ENCODE results near the gene MAP3K4. TPM values are rescaled to one million over a fixed set of nuclear protein-coding genes. Genes with fewer than 3 reads are reported as not detected.

Gene MAP3K4
- total RNA-seq, 2 experiments from 2014 or later: 45.4 to 51.0 TPM

- POLR2A ChIA-PET: no interaction called here
- CTCF ChIA-PET: no interaction called here
Measured at GRCh38 chr6:161031721-161032495, 40.3 kb downstream of the MAP3K4 start.

- ChIA-PET CTCF (no interaction called here), POLR2A (no interaction called here)
Measured at GRCh38 chr6:161033667-161034066, 42.1 kb downstream of the MAP3K4 start.

DNA sequence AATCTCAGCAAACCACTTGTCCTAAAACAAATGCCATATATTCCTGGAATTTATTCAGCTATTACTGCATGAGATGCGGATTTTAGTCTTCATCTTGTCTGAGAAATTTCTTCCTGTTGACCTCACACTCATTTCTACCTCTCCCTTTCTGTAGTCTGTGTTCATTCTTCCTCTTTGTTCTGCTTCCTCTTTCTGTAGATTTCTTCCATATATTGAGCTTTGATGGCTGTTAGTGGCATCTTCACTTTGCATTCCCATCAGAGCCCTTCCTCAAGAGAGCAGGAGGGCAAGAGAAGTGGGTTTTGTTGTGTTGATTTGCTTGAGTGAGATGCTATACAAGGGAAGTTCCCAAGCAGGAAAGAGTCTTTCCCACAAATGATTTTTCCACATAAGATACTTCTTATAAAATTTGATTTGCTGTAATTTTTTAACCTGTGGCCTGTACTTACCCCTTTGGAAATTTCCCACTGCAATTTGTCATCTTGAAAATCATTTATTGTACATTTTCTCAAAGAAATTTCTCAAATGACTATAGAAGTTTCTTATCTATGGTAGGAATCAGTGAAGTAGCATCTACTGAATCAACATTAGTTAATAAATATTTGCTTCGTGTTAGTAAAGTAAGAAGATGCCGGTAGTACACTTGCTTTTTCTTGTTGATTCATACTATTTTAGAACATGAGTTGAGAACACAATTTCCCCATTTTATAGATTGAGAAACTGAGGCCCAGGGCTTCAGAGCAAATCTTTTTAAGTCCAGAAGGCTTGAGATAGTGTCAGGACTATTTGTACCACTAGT lies 43.8 kb downstream of the MAP3K4 start:
- ChIA-PET CTCF (no interaction called here), POLR2A (no interaction called here)

DNA sequence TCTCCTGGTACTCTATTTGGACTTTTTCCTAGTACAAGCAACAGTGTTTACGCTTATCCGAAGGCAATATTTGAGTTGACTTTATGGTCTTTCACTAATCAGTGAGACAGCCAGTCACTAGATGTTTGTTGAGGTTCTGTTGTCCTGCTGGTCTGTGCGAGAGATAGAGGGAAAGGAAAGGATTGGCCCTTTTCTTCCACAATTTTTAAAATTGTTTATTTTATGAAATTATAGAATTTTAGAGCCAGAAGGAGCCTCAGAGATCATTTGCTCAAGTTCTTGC lies 44.4 kb downstream of the MAP3K4 start:
- ChIA-PET CTCF (no interaction called here), POLR2A (no interaction called here)

DNA sequence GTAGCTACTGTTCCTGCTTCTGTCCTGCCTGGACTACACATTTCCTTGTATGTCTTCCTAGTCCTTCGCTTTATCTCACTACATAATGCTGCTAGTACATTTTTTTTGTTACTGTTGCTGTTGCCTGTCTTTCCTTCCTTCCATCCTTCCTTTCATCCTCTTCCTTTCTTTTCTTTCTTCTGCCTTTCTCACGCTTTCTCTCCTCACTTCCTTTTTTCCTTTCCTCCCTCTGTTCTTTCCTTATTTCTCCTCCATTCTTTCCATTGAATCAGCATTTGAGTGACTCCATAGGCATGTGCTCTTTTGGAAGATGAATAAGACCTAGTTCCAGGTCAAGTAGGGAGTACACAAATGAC lies 46.3 kb downstream of the MAP3K4 start:
- CTCF ChIA-PET: no interaction called here
- POLR2A ChIA-PET: no interaction called here

DNA sequence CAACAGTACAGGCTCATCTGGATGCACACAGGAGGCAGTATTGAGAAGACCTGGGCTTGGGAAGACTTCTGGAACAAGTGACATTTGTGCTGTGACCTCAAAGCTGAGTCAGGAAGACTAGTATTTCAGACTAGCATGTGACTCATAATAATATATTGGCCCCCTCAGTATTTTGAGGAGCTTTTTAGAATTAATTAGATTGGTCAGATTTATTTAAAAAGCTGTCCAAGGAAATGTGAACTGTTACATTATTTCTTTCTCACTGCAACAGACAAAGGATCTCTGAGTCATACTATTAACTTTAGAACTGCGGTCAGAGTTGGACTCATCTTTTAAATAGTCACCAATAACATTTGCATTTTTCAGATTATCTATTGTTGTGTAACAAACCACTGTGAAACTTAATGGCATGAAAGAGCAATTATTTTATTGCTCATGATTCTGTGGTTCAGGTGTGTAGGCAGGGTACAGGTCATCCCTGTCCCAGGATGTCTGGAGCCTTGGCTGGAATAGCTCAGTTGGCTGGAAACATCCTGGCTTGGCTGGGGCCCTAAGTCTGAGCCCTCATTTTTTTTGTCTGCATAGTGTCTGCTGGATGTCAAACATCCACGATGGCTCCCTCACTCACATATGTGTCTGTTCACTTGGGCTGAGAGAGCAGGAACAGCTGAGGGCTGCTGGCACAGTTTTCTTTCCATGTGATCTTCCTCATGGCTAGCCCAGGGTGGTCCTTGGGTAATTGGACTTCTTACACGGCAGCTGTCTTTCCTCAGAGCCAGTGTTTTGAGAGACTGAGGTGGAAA lies 46.9 kb downstream of the MAP3K4 start:
- CTCF ChIA-PET: no interaction called here
- POLR2A ChIA-PET: no interaction called here

DNA sequence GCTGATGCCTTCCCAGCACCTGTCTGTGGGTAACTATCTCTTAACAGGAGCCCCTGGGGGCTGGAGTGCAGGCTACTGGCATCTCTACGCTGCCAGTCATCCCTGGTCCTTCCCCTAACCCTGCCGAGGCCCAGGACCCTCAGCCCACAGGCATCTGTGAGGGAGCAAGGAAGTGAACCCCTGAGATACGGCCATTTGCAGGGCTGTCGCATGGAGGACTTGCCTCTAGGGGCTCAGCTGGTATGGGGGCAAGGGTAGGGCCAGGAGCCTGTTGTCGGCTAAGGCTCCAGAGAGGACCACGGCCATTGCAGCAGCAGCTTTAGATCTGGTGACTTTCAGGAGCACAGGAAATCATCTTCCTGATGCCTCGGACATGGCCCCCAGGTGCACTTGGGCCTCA lies 49.7 kb downstream of the MAP3K4 start:
- ChIA-PET CTCF (no interaction called here), POLR2A (no interaction called here)

DNA sequence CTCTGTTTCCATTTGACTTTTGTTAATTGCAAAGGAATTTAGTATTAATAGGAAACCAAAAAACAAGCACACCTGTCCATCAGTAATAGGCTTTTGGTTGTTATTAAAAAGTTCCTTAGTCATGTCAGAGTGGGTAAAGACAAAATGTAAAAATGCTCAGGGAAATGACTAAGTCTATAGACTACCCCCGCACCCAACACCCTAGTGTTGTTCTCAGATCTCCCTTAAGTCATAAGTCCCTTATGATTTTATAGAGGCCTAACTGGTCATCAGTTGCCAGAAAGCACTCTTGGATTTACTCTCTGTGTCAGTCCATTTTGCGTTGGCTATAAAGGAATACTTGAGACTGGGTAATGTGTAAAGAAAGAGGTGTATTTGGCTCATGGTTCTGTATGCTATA lies 52.8 kb downstream of the MAP3K4 start:
- CTCF ChIA-PET: interaction anchor here (0.6 kb wide), 1 partner anchor 374 kb away, joined by 4 read pairs; no protein-coding TSS in a partner anchor
- POLR2A ChIA-PET: no interaction called here

- POLR2A ChIA-PET: no interaction called here
Measured at GRCh38 chr6:161048641-161049040, 57.1 kb downstream of the MAP3K4 start.

GRCh38 chr6:161050134-161050765 lies 58.7 kb downstream of the MAP3K4 start:
- CTCF ChIA-PET: no interaction called here
- POLR2A ChIA-PET: no interaction called here

More at GRCh38 chr6:161048641-161049040, 57.1 kb downstream of the MAP3K4 start:
- CTCF ChIA-PET: no interaction called here

DNA sequence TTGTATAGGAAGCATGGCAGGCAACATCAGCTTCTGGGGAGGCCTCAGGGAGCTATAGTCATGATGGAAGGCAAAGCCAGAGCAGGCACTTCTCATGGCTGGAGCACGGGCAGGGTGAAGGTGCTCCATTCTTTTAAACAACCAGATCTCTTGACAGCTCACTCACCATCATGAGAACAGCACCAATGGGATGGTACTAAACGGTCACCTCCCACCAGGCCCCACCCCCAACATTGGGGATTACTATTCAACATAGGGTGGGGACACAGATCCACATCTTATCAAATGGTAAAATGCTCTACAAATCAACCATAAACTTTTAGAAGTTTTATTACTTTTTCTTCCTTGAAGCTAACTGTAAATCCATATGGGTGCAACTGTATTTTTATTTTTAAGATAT lies 61.5 kb downstream of the MAP3K4 start:
- ChIA-PET CTCF (no interaction called here), POLR2A (no interaction called here)

DNA sequence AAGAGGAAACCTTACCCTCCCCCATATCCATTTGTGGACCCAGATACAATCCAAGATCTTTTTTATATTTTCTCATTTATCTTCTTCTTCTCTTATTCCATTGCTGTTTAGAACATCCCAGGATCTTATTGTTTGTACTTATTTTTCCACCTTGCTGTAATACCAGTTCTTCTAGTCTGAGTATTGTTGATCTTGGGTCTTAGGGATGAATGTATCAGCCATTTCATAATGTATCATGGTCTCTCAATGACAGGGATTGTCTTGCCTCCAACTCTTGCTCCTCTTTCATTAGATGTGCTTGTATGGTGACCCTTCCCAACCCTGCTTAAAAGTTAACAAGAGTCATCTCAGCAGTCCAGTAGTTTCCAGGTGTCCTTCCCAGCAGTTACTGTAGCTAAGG lies 63.3 kb downstream of the MAP3K4 start:
- ChIA-PET CTCF (no interaction called here), POLR2A (no interaction called here)

- CTCF ChIA-PET: no interaction called here
- POLR2A ChIA-PET: no interaction called here
Measured at GRCh38 chr6:161056451-161056850, 64.9 kb downstream of the MAP3K4 start.

DNA sequence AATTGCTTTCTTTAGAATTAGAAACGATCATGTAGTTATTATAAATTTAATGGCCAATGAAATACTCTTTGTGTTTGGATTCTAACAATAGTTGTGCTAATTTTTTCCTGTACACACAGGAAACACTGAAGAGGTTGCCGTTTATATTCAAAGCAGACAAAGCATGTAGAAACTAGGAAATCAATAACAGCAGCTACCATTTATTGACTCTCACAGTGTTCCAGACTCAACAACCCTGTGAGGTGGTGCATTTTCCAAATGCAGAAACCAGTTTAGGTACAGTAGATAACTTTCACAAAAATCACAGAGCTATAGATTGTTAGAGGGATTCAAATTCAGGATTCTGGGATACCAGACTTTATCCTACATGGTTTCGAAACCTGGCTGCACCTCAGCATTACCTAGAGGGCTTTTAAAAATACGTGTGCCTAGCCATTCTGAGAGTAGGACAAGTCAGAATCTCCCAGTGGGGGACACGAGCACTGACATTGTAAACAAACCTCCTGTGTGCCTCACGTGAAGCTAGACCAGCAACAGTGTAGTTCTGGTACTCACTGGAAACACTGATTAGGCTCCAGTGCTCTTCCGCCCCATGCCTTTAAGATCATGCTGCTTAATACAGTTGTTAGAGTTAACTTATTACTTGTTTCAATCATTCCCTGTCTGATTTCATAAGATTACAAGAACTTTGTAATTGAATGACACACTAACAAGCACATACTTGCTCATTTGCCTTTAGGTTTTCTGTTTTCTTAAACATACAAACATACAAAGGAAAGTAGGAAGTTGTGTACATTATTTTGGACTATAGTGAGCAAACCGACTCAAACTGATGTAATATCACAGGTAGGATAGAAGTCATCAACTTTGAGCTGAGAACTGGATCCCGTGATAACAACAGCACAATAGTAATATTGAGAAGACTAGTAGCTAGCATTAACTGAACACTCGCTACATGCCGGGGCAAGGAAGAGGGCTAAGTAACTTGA lies 65.8 kb downstream of the MAP3K4 start:
- POLR2A ChIA-PET: interaction anchor here (0.6 kb wide), 1 partner anchor 204 kb away, joined by 3 read pairs; no protein-coding TSS in a partner anchor
- CTCF ChIA-PET: no interaction called here

DNA sequence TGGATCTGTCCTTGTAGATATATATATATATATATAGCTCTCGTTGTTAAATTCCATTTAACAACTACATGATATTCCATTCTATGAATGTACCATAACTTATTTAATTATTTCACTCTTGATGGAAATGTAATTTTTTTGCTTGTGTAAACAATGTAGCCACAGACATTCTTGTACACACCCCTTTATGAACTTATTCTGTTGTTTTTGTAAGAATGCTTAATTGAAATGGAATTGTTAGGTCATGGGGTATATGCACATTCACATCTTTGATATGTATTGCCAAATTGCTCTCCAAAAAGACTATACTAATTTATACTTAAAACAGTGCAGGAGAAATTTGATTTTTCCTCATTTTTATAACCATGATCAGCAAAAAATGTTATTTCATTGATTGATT lies 67.2 kb downstream of the MAP3K4 start:
- ChIA-PET CTCF (no interaction called here), POLR2A (no interaction called here)

DNA sequence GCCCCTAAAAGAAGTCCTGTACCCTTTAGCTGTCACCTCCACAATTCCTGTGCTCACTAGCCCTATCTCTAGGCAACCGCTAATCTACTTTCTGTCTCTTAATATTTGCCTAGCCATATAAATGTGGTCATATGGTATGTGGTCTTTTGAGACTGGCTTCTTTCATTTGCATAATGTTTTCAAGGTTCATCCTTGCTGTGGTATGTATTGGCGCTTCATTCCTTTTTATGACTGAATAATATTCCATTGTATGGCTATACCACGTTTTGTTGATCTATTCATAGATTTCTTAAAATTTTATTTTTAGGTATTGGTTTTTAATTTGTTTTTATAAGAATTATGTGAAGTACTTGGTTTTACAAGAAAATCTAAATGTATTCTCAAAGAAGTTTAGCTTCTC lies 70.0 kb downstream of the MAP3K4 start:
- ChIA-PET POLR2A (no interaction called here), CTCF (no interaction called here)

DNA sequence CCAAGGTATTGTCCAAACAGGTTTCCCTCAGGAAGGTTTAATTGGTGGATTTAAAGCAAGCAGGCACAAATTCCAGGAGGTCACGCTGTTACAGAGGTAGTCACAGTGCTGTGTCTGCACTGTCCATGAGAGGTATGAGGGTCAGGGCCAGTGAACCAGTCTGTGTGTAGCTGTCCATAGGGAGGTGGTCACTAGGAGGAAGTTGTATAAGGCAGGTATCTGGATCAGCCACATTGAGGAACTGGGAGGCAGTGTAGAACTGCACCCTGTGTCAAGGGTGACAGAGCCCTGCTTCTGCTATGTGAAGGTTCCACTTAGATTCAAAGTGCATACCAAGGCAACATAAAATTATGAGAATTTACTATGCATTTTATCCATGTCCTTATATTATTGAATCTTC lies 73.3 kb downstream of the MAP3K4 start:
- POLR2A ChIA-PET: no interaction called here
- CTCF ChIA-PET: no interaction called here

- POLR2A ChIA-PET: no interaction called here
Measured at GRCh38 chr6:161066511-161066910, 74.9 kb downstream of the MAP3K4 start.

GRCh38 chr6:161067749-161068148 lies 76.2 kb downstream of the MAP3K4 start:
- CTCF ChIA-PET: interaction anchor here (1.7 kb wide), 1 partner anchor 12 kb away, joined by 5 read pairs; no protein-coding TSS in a partner anchor
- POLR2A ChIA-PET: no interaction called here

More at GRCh38 chr6:161066511-161066910, 74.9 kb downstream of the MAP3K4 start:
- CTCF ChIA-PET: interaction anchor here (1.7 kb wide), 1 partner anchor 13 kb away, joined by 5 read pairs; no protein-coding TSS in a partner anchor

All from activated CD8-positive, alpha-beta memory T cell treated with anti-CD3 and anti-CD28 coated beads for 36 hours (primary cell).